GM21717 (cell line): ENCODE data around the gene FIG4.
"Not testable (repeated sequence)": the region's sequence is repeated elsewhere in the genome, so short reads cannot be mapped to it uniquely, and the experiment has no call there.

Source experiments
- ATAC-seq: cut with Tn5 transposase; IDR thresholded peaks from one replicate; pipeline ENCODE4 v1.9.1; 2021; ENCODE audit warnings: mild to moderate bottlenecking, moderate library complexity; ENCODE audit not compliant: unreplicated experiment

The FIG4 gene

DNA sequence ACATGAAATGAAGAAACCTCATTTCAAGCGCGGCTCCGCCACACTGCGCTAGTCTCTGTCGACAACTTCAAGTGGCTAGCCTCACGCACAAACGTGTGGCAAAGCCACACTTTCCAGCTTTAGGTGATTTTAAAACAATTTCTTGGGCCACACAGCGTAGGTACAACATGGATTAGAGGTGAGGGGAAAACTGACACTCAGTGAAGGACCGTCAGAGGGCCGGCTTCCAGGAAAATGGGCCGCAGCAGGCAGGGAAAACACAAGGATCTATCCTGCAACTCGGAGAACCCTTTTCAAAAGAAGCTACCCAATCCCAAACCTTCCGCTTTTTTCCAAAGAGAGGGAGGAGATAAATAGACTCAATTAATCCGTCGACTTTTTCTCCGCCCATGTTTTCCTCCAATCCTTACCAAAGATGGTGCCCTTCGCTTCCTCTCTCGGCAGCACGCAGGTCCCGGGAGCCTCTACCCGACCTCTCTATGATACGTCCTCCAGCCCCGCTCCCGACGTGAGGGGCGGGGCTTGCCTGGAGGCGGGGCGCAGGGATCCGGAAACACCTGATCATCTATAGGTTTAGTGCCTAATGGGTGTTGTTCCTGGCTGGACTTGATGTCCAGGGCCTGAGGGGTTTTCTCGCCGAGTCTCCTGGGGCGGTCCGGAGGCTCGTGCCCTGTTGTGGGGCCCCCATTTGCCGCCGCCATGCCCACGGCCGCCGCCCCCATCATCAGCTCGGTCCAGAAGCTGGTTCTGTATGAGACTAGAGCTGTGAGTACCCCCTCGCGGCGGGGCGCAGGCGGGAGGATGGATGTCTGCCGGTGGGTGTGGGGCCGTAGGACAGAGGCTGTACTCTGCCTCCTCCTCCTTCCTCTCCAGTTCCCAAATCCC lies at the start of gene FIG4, which contains the start of gene AK9:
Gene FIG4 (plus strand): TSS at position 560 of the 885 bp plus-strand sequence. CDS start 140 bp downstream, at position 700.
Gene AK9 (minus strand): TSS at position 466 of the 885 bp plus-strand sequence. CDS start 15,457 bp downstream, outside the sequence.
- ATAC-seq, result peak; percentile 96

DNA sequence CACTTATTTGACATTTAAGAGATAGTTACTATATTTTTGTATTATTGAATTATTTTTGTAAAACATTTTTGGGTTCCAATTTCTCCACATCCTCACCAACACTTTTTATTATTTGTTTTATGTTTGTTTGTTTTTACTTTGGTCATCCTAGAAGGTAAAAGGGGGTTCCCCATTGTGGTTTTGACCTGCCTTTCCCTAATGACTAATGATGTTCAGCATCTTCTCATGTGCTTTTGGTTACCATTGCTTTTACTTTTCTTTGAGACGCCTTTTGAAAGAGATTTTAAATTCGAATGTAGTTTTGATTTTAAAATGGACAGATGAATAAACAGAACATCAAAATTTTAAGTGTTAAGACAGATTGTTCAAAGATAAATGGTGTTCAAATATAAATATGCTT lies 47.0 kb upstream of the FIG4 start:
- ATAC-seq, result no peak

- ATAC-seq, result no peak
Observed at GRCh38 chr6:109653264-109653663, 37.8 kb upstream of the FIG4 start.

- no peak for ATAC-seq
Observed at GRCh38 chr6:109655761-109656262, 35.3 kb upstream of the FIG4 start.

DNA sequence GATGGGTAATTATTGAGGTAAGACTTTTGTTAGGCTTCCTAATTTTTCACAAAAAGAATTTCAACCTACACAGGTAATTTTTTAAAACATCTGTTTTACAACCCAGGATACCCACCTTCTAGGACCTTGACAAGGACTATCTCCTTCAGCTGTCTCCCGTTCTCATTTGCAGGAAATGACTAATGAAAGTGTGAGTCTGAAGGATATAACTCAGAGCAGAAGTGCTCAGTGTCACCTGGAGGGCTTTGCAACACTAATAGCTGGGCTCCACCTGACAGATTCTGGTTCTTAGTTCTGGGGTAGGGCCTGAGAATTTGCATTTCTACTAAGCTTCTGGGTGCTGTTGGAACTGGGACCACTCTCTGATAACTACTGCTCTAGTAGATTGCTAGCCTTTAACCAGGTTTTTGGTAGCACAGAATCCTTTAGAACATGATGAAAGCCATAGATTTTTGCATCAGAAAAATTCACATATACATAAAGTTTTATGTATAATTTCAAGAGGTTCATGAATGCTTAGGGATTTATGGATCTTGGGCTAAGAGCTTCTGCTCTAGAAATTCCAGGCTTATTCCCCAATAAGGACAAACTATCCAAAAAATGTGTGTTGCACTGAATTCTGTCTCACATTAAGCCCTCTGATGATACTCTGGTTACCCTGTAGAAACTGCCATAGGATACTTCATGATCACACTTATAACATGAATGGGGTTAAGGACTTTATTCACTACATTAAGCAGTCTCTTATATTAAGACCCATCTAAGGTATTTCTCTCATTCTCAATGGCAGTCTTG lies 30.4 kb upstream of the FIG4 start:
- no peak for ATAC-seq

DNA sequence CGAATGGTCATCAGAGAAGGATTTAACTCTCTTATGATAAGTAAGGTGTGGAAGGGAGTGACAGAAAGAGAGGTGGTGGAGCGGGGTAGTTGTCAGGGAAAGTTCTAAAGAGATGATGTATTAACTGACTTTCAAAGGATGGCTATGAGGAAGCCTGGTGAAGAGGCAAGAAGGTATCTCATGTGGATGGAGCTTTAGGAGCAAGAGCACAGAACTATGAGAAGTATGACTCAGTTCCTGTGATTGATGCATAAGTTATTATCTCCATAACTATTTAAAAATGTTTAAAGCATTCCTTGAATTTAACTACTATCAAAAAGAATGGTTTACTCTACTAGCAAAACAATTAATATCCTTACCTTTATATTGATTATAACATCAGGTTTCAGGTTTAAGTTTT lies 28.9 kb upstream of the FIG4 start:
- ATAC-seq, result no peak

DNA sequence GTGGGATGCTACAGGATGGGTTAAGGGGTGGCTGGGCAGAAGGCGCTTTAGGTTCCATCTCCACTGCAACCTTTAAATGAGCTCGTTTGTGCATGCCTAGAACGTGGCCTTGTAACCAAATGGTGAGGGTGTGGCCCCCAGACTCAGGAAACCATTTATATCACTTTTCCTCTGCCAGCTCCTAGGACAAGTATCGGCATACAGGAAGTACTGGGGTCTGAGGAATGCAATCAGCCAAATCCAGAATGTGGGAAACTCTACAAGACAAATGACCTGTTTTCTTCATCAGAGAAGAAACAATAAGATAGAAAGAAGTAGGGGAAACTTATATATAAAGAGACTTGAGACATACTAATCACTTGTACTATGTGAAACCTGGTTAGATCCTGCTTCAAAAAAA lies 21.3 kb upstream of the FIG4 start:
- ATAC-seq, result no peak

- ATAC-seq, result no peak
Observed at GRCh38 chr6:109671733-109672132, 19.4 kb upstream of the FIG4 start.

GRCh38 chr6:109672175-109672574 lies 18.9 kb upstream of the FIG4 start:
- ATAC-seq, result no peak

DNA sequence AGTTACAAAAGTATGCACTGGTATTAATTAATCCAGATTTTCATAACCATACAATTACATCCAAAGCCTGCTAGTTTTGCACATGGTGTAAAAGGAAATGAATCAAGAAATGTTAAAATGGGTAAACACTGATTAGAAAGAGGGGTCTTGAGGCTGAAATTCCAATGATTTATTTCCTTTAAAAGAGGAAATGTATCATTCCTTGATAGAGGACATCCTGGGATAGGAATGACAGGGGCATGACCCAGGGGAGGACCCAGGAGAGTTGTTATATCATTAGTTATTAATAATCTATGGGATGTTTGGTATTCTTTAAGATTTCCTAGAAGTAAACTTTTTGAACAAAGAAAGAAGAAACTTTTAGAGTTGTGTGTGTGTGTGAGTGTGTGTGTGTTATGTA lies 18.3 kb upstream of the FIG4 start:
- ATAC-seq, result no peak

DNA sequence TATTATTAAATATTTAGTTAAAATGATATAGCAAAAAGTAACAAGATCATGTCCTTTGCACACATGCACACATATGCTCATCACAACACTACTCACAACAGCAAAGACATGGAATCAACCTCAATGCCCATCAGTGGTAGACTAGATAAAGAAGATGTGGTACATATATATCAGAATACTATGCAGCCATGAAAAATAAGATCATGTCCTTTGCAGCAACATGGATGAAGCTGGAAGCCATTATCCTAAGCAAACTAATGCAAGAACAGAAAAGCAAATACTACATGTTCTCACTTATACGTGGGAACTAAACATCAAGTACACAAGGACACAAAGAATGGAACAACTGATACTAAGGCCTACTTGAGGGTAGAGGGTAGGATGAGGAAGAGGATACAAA lies 14.4 kb upstream of the FIG4 start:
- ATAC-seq, result no peak

- ATAC-seq, result no peak
Observed at GRCh38 chr6:109678240-109678639, 12.9 kb upstream of the FIG4 start.

DNA sequence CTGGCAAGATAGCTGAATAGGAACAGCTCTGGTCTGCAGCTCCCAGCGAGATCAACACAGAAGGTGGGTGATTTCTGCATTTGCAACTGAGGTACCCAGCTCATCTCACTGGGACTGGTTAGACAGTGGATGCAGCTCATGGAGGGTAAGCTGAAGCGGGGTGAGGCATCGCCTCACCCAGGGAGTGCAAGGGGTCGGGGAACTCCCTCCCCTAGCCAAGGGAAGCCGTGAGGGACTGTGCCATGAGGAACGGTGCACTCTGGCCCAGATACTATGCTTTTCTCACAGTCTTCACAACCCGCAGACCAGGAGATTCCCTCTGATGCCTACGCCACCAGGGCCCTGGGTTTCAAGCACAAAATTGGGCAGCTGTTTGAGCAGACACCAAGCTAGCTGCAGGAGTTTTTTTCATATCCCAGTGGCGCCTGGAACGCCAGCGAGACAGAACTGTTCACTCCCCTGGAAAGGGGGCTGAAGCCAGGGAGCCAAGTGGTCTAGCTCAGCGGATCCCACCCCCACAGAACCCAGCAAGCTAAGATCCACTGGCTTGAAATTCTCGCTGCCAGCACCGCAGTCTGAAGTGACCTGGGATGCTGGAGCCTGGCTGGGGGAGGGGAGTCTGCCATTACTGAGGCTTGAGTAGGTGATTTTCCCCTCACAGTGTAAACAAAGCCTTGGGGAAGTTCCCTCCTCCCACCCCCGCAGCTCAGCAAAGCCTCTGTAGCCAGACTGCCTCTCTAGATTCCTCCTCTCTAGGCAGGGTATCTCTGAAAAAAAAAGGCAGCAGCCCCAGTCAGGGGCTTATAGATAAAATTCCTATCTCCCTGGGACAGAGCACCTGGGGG lies 12.2 kb upstream of the FIG4 start:
- not testable (repeated sequence) for ATAC-seq

DNA sequence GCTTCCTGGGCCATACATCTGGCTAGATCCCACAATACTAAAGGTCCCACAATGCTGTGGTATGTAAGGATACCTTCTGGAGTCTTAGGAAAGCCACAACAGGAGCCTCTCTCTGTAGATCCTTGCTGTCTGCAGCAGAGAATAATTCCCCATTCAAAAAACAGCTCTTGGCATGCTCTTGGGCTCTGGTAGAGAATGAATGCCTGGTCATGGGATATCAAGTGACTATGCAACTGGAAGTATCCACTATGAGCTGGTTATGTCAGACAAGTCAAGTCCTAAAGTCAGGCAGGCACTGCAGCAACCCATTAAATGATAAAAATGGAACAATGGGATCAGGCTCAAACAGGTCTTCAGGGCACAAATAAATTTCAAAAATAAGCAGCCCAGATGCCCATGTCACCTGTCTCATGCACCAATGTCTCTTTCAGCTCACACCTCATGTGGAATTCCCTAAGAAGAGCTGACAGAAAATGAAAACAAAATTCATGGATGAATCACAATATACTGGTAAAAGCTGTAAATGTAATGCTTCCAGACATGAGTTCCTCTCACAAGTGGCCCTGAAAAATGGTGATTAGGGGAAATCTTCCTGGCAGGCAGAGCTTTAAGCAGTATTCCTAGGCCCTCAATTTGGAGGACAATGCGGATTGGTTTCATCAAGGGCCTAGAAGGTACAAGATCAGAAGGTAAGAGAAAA lies 4.4 kb upstream of the FIG4 start:
- ATAC-seq, result no peak

GRCh38 chr6:109687271-109687761 lies 3.8 kb upstream of the FIG4 start:
- no peak for ATAC-seq

- ATAC-seq, result peak; percentile 42
Observed at GRCh38 chr6:109690373-109690736, 741 bp upstream of the FIG4 start.

GRCh38 chr6:109693111-109693510 lies 2.0 kb downstream of the FIG4 start:
- ATAC-seq, result peak; percentile 31

DNA sequence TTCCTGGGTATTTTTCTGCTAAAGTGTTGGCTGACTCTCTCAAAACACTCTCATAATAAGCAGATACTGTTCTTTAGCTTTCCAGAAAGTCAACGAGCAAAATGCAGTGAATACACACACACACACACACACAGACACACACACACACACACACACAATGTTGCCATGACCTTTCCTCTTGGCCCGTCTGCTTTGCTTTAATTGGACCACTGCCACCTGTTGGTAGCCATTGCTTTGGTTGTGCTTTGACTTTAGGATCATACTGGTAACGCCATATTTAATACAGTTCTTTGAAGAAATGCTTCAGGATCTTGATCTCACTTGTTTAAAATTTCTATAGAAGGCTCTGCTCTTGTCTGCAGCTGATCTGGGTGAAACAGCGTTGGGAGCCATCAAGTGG lies 4.4 kb downstream of the FIG4 start:
- ATAC-seq, result no peak

GRCh38 chr6:109696355-109696754 lies 5.3 kb downstream of the FIG4 start:
- no peak for ATAC-seq

DNA sequence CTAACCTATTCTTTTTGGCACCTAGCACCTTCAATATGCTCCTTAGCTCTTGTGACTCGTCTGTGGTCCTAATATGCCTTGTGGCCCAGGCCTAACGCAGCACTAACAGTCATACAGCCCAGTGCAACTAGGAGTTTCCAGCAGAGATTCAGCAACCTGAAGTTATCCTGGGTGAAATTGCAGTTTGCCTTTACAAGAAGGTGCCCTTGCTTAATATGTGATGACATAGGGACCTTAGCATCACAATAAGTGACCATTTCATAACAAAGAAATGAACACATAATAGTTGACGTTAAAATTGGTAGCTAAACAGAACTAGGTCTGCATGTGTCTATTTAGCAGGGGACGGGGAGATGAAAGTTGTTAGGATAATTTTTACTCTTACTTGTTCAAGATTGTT lies 10.1 kb downstream of the FIG4 start:
- ATAC-seq, result no peak
